Caco-2 (cell line): Measurements from ENCODE around the gene RPL14. TPM values are rescaled to one million over a fixed set of nuclear protein-coding genes. Genes with fewer than 3 reads are reported as not detected.
A peak's percentile ranks its signal among the peaks of the same experiment; 100 is the strongest.
"Not testable (repeated sequence)": the region's sequence is repeated elsewhere in the genome, so short reads cannot be mapped to it uniquely, and the experiment has no call there.

Experiments used
- BruUV-seq: library from RNA; stranded (reverse); fragments of 400-500 nt; replicated peaks from 2 replicates; lab custom pipeline; 2021; lab: Mats Ljungman, UMichigan
- CTCF ChIA-PET: fragments of 300-600 bp; sonication (Branson Sonifier 250); formaldehyde crosslinking; loops from one replicate; lab custom pipeline; 2022; ENCODE audit warnings: antibody characterized with exemption; lab: Charles Lee
- POLR2A ChIA-PET: fragments of 300-600 bp; sonication (Branson Sonifier 250); formaldehyde crosslinking; loops from one replicate; lab custom pipeline; 2022; ENCODE audit warnings: antibody characterized with exemption; lab: Charles Lee
- DNase-seq, 2 experiments: peaks; one replicate each; pipeline versions ENCODE4 v3.0.0 to v3.0.0-alpha.2; 2020 to 2022
- H3K27me3 ChIP-seq: replicated peaks from 2 replicates; pipeline ENCODE4 v1.6.0; 2011; ENCODE audit warnings: low read length; ENCODE audit not compliant: control insufficient read depth, insufficient read depth
- H3K36me3 ChIP-seq: 2 replicates; pipeline ENCODE4 v1.5.1; 2011; ENCODE audit warnings: low read length; ENCODE audit not compliant: control insufficient read depth, insufficient read depth
- H3K4me1 ChIP-seq: fragments of 250-450 bp; sonication (Bioruptor Pico); 2 replicates; pipeline ENCODE4 v1.5.1; 2020; ENCODE audit warnings: mild to moderate bottlenecking
- H3K4me3 ChIP-seq: 2 replicates; pipeline ENCODE4 v1.5.1; 2011; ENCODE audit warnings: low read depth, mild to moderate bottlenecking, control low read depth, low read length
- H3K9me3 ChIP-seq: fragments of 250-450 bp; sonication (Bioruptor Pico); 2 replicates; pipeline ENCODE4 v1.5.1; 2020; ENCODE audit warnings: mild to moderate bottlenecking, moderate library complexity
- H3K27ac Mint-ChIP-seq: one replicate; pipeline ENCODE4 v1.8.0; 2022; ENCODE audit warnings: mixed read lengths; ENCODE audit not compliant: unreplicated experiment
- H3K27me3 Mint-ChIP-seq: one replicate; pipeline ENCODE4 v1.8.0; 2022; ENCODE audit warnings: mixed read lengths; ENCODE audit not compliant: insufficient read depth, unreplicated experiment
- H3K36me3 Mint-ChIP-seq: one replicate; pipeline ENCODE4 v1.8.0; 2022; ENCODE audit warnings: mild to moderate bottlenecking, mixed read lengths; ENCODE audit not compliant: insufficient read depth, unreplicated experiment
- H3K4me1 Mint-ChIP-seq: one replicate; pipeline ENCODE4 v1.8.0; 2022; ENCODE audit warnings: low read depth, mixed read lengths; ENCODE audit not compliant: unreplicated experiment
- H3K4me3 Mint-ChIP-seq: one replicate; pipeline ENCODE4 v1.8.0; 2022; ENCODE audit warnings: mild to moderate bottlenecking, moderate library complexity, mixed read lengths; ENCODE audit not compliant: unreplicated experiment
- H3K9me3 Mint-ChIP-seq: one replicate; pipeline ENCODE4 v1.8.0; 2022; ENCODE audit warnings: mixed read lengths; ENCODE audit not compliant: unreplicated experiment
- intact Hi-C: fragments of 100-400 bp; cut with micrococcal nuclease; formaldehyde crosslinking; loops from one replicate; pipeline ENCODE4 v1.10.0; 2022; ENCODE audit not compliant: unreplicated experiment
- total RNA-seq: library from RNA; stranded (reverse); gene quantifications from 2 replicates; pipeline ENCODE4 v1.2.3, GENCODE V29; 2022
- TF ChIP-seq, protein P1 (sequence below), 2 experiments: fragments of 200-600 bp in 1 of 2; IDR thresholded peaks; 1 replicate in 1 of 2; 2 replicates in 1 of 2; pipeline versions ENCODE4 v1.5.1 to v1.8.0; 2011 to 2022; ENCODE audit warnings: antibody characterized with exemption in 1 of 2, control low read depth in 1 of 2, inconsistent platforms in 1 of 2, low read depth in 1 of 2, low read length in 1 of 2, mild to moderate bottlenecking in 1 of 2, moderate library complexity in 1 of 2; ENCODE audit not compliant: insufficient read depth in 1 of 2, severe bottlenecking in 1 of 2, unreplicated experiment in 1 of 2

RPL14 gene
- total RNA-seq, 1 experiment from 2014 or later, result 1,589 TPM

DNA sequence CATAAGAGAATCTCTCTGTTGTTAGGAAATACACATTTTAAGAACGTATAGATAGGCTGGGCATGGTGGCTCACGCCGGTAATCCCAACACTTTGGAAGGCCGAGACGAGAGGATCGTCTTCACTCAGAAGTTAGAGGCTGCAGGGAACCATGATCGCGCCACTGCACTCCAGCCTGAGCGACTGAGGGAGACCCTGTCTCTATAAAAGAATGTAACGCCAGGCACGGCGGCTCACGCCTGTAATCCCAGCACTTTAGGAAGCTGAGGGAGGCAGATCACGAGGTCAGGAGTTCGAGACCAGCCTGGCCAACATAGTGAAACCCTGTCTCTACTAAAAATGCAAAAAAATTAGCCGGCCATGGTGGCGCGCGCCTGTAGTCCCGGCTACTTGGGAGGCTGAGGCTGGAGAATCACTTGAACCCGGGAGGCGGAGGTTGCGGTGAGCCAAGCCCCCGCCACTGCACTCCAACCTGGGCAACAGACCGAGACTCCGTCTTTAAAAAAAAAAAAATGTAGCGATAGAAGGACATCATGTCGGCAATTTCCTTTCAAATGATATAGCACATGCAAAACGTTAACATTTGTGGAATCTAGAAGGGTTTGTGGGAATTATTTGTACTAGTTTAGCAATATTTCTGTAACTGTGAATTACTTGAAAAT, 730 bp upstream of the RPL14 start:
- no peaks in the 10 kb centered on the region for H3K9me3 ChIP-seq
- intact Hi-C loops, result no loop called here
- TSS peak; percentile 91 for BruUV-seq
- TF ChIP-seq, protein P1, sequence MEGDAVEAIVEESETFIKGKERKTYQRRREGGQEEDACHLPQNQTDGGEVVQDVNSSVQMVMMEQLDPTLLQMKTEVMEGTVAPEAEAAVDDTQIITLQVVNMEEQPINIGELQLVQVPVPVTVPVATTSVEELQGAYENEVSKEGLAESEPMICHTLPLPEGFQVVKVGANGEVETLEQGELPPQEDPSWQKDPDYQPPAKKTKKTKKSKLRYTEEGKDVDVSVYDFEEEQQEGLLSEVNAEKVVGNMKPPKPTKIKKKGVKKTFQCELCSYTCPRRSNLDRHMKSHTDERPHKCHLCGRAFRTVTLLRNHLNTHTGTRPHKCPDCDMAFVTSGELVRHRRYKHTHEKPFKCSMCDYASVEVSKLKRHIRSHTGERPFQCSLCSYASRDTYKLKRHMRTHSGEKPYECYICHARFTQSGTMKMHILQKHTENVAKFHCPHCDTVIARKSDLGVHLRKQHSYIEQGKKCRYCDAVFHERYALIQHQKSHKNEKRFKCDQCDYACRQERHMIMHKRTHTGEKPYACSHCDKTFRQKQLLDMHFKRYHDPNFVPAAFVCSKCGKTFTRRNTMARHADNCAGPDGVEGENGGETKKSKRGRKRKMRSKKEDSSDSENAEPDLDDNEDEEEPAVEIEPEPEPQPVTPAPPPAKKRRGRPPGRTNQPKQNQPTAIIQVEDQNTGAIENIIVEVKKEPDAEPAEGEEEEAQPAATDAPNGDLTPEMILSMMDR (IDR thresholded peaks at IDR 0.05; ENCODE audit: insufficient read depth in 1 of 2, low read depth in 1 of 2, low read length in 1 of 2, severe bottlenecking in 1 of 2, unreplicated experiment in 1 of 2), result no peak
- H3K4me3 ChIP-seq, result peak overlapping the region; percentile 70
- Mint-ChIP-seq H3K4me1 (peaks cover 13% of the 10 kb centered on the region), H3K4me3 (peak overlapping the region; percentile 81), H3K27ac (peak overlapping the region; percentile 89), H3K36me3 (peaks cover 48% of the 10 kb centered on the region), H3K27me3 (no peaks in the 10 kb centered on the region), H3K9me3 (no peaks in the 10 kb centered on the region)
- no peaks in the 10 kb centered on the region; the same call in 1 of the 2 replicates for H3K36me3 ChIP-seq
- H3K4me1 ChIP-seq, result peaks cover 8% of the 10 kb centered on the region
- no peak for DNase-seq
- ChIA-PET POLR2A (interaction anchor here (0.6 to 1.4 kb wide), 7 partner anchors 9 to 1674 kb away, joined by 3 to 17 read pairs (median 5); partner anchors contain the start of genes ZNF619, ZNF620 and ZNF621), CTCF (no interaction called here)
- H3K27me3 ChIP-seq, result no peaks in the 10 kb centered on the region

DNA sequence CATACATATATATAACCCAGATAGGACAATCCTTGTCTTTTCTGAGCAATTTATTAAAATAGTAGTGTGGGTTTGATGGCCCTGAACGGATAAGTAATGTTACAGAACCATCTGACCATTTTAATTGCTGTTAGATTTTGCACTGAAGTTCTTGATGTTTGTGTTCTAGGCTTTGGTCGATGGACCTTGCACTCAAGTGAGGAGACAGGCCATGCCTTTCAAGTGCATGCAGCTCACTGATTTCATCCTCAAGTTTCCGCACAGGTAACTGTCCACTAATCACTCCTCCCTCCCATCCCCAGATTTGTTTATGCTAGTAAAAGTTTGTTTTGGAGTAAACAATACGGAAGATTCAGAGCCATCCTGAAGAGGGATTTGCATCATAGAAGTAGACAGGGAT, 1.3 kb downstream of the RPL14 start:
- no peaks in the 10 kb centered on the region for H3K36me3 ChIP-seq
- peak overlapping the region; percentile 70 for H3K4me3 ChIP-seq
- no peaks in the 10 kb centered on the region for H3K27me3 ChIP-seq
- no peaks in the 10 kb centered on the region for H3K9me3 ChIP-seq
- Mint-ChIP-seq H3K27me3 (no peaks in the 10 kb centered on the region), H3K36me3 (peaks cover 69% of the 10 kb centered on the region), H3K9me3 (no peaks in the 10 kb centered on the region), H3K27ac (no peak overlapping the region), H3K4me1 (peaks cover 3% of the 10 kb centered on the region), H3K4me3 (peak overlapping the region; percentile 81)
- TF ChIP-seq, protein P1 (IDR thresholded peaks at IDR 0.05; ENCODE audit: insufficient read depth in 1 of 2, low read depth in 1 of 2, low read length in 1 of 2, severe bottlenecking in 1 of 2, unreplicated experiment in 1 of 2), result no peak
- intact Hi-C loops, result no loop called here
- H3K4me1 ChIP-seq, result peaks cover 8% of the 10 kb centered on the region
- CTCF ChIA-PET, result no interaction called here
- BruUV-seq, result no TSS peak
- POLR2A ChIA-PET, result no interaction called here
- no peak for DNase-seq

DNA sequence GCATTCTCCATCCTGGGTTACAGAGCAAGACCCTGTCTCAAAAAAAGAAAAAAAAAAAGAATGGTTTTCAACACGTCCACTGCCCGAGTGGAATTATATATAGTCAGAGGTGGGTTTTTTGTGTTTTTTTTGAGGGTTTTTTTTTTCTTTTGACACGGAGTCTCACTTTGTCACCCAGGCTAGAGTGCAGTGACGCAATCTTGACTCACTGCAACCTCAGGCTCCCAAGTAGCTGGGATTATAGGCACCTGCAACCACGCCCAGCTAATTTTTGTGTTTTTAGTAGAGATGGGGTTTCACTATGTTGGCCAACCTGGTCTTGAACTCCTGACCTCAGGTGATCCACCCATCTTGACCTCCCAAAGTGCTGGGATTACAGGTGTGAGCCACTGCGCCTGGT, 3.3 kb downstream of the RPL14 start:
- CTCF ChIA-PET, H3K27me3 Mint-ChIP-seq, H3K36me3 ChIP-seq, H3K4me1 Mint-ChIP-seq, H3K9me3 ChIP-seq, H3K9me3 Mint-ChIP-seq, H3K4me1 ChIP-seq, DNase-seq, H3K4me3 ChIP-seq, H3K27ac Mint-ChIP-seq, H3K4me3 Mint-ChIP-seq, BruUV-seq, intact Hi-C loops, H3K27me3 ChIP-seq: not testable (repeated sequence)
- H3K36me3 Mint-ChIP-seq, result peaks cover 87% of the 10 kb centered on the region
- POLR2A ChIA-PET, result interaction anchor here (0.7 kb wide), 1 partner anchor 1709 kb away, joined by 3 read pairs; no protein-coding TSS in a partner anchor
